Measurements from ENCODE around the gene ZNF358. TPM values are rescaled to one million over a fixed set of nuclear protein-coding genes. Genes with fewer than 3 reads are reported as not detected.

ZNF358 gene
- total and polyA plus RNA-seq, 10 of the 15 experiments (the other 5 are each of a cell fraction or from before 2014, with no cell fraction given): 0.09 to 6.3 (median 1.9) TPM; not detected in 1

GRCh38 chr19:7562646-7563393 lies 46.9 kb downstream of the ZNF358 start (continued):
- TF ChIP-seq RCOR1 (conservative IDR thresholded peaks at IDR 0.05; ENCODE audit: low read depth, low read length) (0 out of 2 replicates have a peak, but pooled peaks have one; percentile 69), TCF12 (IDR thresholded peaks at IDR 0.05; ENCODE audit: low read depth, low read length) (no peak)

DNA sequence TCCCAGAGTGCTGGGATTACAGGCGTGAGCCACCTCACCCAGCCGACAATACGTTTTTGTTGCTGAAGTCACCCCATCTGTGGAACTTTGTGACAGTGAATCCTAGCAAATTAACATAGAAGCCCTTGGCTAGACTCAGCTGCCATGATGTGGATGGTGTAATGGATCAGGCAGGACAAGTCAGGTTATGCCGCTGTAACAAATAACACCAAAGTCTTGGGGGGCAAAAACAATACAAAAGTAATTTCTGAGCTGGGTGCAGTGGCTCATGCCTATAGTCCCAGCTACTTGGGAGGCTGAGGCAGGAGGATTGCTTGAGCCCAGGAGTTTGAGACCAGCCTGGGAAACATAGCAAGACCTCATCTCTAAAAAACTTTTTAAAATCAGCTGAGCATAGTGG lies 49.0 kb downstream of the ZNF358 start:
- CTCF ChIA-PET: interaction anchor here (0.7 to 2.4 kb wide), 5 partner anchors 16 to 269 kb away, joined by 3 to 7 read pairs (median 3); partner anchors contain the start of gene TRAPPC5
- intact Hi-C loops (cut with micrococcal nuclease; ENCODE audit: unreplicated experiment): no loop called here
- SMC1A ChIA-PET (ENCODE audit: uncharacterized antibody, unreplicated experiment): no interaction called here
- POLR2A ChIA-PET: no interaction called here
- H3K9ac ChIP-seq (ENCODE audit: control insufficient read depth, insufficient read depth, low read length): no peak overlapping the region
- H3K4me2 ChIP-seq (ENCODE audit: control insufficient read depth, insufficient read depth): no peak overlapping the region
- FAIRE-seq: no peak
- no peak overlapping the region for H3K4me3 ChIP-seq
- no peaks in the 10 kb centered on the region for H3K27me3 ChIP-seq (replicated peaks in 1 of 2; ENCODE audit: control insufficient read depth in 2 of 2, insufficient read depth in 2 of 2, low read length in 1 of 2)
- H3K27ac ChIP-seq (ENCODE audit: control insufficient read depth, insufficient read depth): no peak overlapping the region
- no peaks in the 10 kb centered on the region; the same call in 2 of the 3 replicates for H3K9me3 ChIP-seq (replicated peaks; ENCODE audit: control insufficient read depth, insufficient read depth, low read length)
- no peak for DNase-seq (ENCODE audit: low read depth, low spot score)
- in situ Hi-C loops (cut with MboI): loop anchor here (5.0 kb wide), 2 partner anchors 117 to 237 kb away; partner anchors contain the start of gene TRAPPC5
- ATAC-seq: no peak
- no peaks in the 10 kb centered on the region for H3K79me2 ChIP-seq (ENCODE audit: control insufficient read depth, insufficient read depth, low read length)
- H3K4me1 ChIP-seq (ENCODE audit: control insufficient read depth, insufficient read depth, low read length): no peaks in the 10 kb centered on the region
- RAD21 ChIA-PET (ENCODE audit: unreplicated experiment): interaction anchor here (0.6 kb wide), 1 partner anchor 43 kb away, joined by 3 read pairs; no protein-coding TSS in a partner anchor
- no peak overlapping the region for H2AFZ ChIP-seq (ENCODE audit: control insufficient read depth, low read depth, low read length)
- no TSS peak for BruUV-seq (replicated peaks)
- 80% methylated on average over 4 of the region's 4 CpGs for WGBS (ENCODE audit: insufficient coverage, insufficient replicate concordance, low lambda C conversion rate, missing lambda C conversion rate)
- no peaks in the 10 kb centered on the region for H4K20me1 ChIP-seq (ENCODE audit: control insufficient read depth, insufficient read depth)
- peaks cover 0 to 5% of the 10 kb centered on the region in 2 experiments; a peak in 1 of 4 replicates for H3K36me3 ChIP-seq (ENCODE audit: control insufficient read depth in 2 of 2, insufficient read depth in 2 of 2, low read length in 1 of 2)
- TF ChIP-seq SMARCA5 (IDR thresholded peaks at IDR 0.05) (no peak), FOXM1 (IDR thresholded peaks at IDR 0.05; ENCODE audit: low read depth, low read length) (no peak), ZNF384 (IDR thresholded peaks at IDR 0.05; ENCODE audit: borderline replicate concordance, low read depth, low read length) (no peak), NKRF (conservative IDR thresholded peaks at IDR 0.05) (no peak), EP300 (IDR thresholded peaks at IDR 0.05; ENCODE audit: borderline replicate concordance in 1 of 2, control insufficient read depth in 1 of 2, low read depth in 2 of 2, low read length in 2 of 2) (no peak), CBX3 (IDR thresholded peaks at IDR 0.05; ENCODE audit: borderline replicate concordance, low read depth) (no peak), MEF2B (IDR thresholded peaks at IDR 0.05; ENCODE audit: partially characterized antibody, poor library complexity, severe bottlenecking) (no peak), CBFB (IDR thresholded peaks at IDR 0.05; ENCODE audit: low read depth) (no peak), CREB1 (IDR thresholded peaks at IDR 0.05; ENCODE audit: low read depth) (no peak), IRF5 (IDR thresholded peaks at IDR 0.05; ENCODE audit: borderline replicate concordance) (no peak), EGR1 (IDR thresholded peaks at IDR 0.05; ENCODE audit: borderline replicate concordance in 1 of 2, low read depth in 2 of 2, low read length in 2 of 2) (no peak), SREBF2 (IDR thresholded peaks at IDR 0.05; ENCODE audit: low read length) (no peak), ELK1 (IDR thresholded peaks at IDR 0.05; ENCODE audit: low read depth, low read length) (no peak), EED (IDR thresholded peaks at IDR 0.05; ENCODE audit: low read depth) (no peak), CHD4 (IDR thresholded peaks at IDR 0.05) (no peak), ETV6 (conservative IDR thresholded peaks at IDR 0.05 in 1 of 2, IDR thresholded peaks at IDR 0.05 in 1 of 2; ENCODE audit: borderline replicate concordance in 1 of 2, low read depth in 1 of 2) (no peak)

Data from GM12878 (cell line).